Ovary (tissue), 9 donors: ENCODE measurements around the gene GDF10. TPM values are rescaled to one million over a fixed set of nuclear protein-coding genes. Genes with fewer than 3 reads are reported as not detected.

Experiments
- DNase-seq, 5 donors: peaks; one replicate each; pipeline ENCODE4 v3.0.0-alpha.2; 2019 to 2020
- H3K27ac ChIP-seq, 2 donors: fragments of 200-600 bp; one replicate each; pipeline versions ENCODE4 v1.5.1 to v1.8.0; 2019 to 2022
- H3K27me3 ChIP-seq: fragments of 200-600 bp; one replicate; pipeline ENCODE4 v1.8.0; 2022
- H3K36me3 ChIP-seq: fragments of 200-600 bp; sonication (generic); one replicate; pipeline ENCODE4 v1.5.1; 2019
- H3K4me1 ChIP-seq: one replicate; pipeline ENCODE4 v1.8.1; 2013; ENCODE audit warnings: mild to moderate bottlenecking, moderate library complexity; ENCODE audit not compliant: insufficient read depth
- H3K4me3 ChIP-seq: fragments of 200-600 bp; sonication (generic); one replicate; pipeline ENCODE4 v1.5.1; 2017
- H3K9me3 ChIP-seq, 2 donors: fragments of 200-600 bp in 1 of 2; sonication (generic) in 1 of 2; one replicate each; pipeline versions ENCODE4 v1.5.1 to v1.8.1; 2013 to 2019; ENCODE audit warnings: mild to moderate bottlenecking in 1 of 2, moderate library complexity in 1 of 2
- EP300 ChIP-seq: sonication (generic); formaldehyde crosslinking; IDR thresholded peaks from one replicate; pipeline ENCODE4 v1.6.1; 2017; ENCODE audit warnings: antibody characterized with exemption
- POLR2A ChIP-seq: fragments of 450-650 bp; IDR thresholded peaks from one replicate; pipeline ENCODE4 v1.6.1; 2017; ENCODE audit warnings: antibody characterized with exemption, mild to moderate bottlenecking, moderate library complexity
- WGBS, 3 donors: extraction: QIAGEN DNeasy Blood & Tissue Kit in 1 of 3; methylation state at CpG; one replicate each; pipeline versions ENCODE4 v1.1.5 to v1.1.7; 2013 to 2017; 5-methylcytosine and 5-hydroxymethylcytosine counted together
- intact Hi-C, 4 donors: fragments of 100-400 bp; cut with DNase I; formaldehyde crosslinking; loops; one replicate each; pipeline versions ENCODE4 v1.11.0 to v1.15.1; 2022 to 2023
- polyA plus RNA-seq, 2 donors: library from polyadenylated mRNA; stranded (reverse); fragments of 200-250 nt in 1 of 2; fragments of 350-450 nt in 1 of 2; fragmentation: Illumina TruSeq in 1 of 2; extraction: RNeasy Lipid Tissue Mini Kit (QIAGEN cat#74804) in 1 of 2; gene quantifications; one replicate each; pipeline ENCODE4 v1.2.3, GENCODE V29; 2013 to 2014
- total RNA-seq, 7 donors: library from RNA; depleted of rRNA in 2 of 7; stranded (reverse); fragments of >200 nt in 2 of 7; fragmentation: NEBNext Ultra II Directional in 3 of 7; extraction: Animal tissue kit (Norgen Biotek cat#: 25700) in 3 of 7; gene quantifications; one replicate each; pipeline versions ENCODE4 v1.1.0 to v1.2.4, GENCODE V29; 2016 to 2023
- TF ChIP-seq, protein P1 (sequence below), 3 donors: fragments of 450-650 bp in 2 of 3; fragments of 200-600 bp in 1 of 3; IDR thresholded peaks; one replicate each; pipeline versions ENCODE4 v1.5.1 to v1.8.0; 2016 to 2022; ENCODE audit warnings: antibody characterized with exemption in 3 of 3, mild to moderate bottlenecking in 1 of 3
- donor health status: DM: no; HTN: no; CAD: no; lungs with moderate emphysema.
- donor health status: DM: no; HTN: no; CAD: no.
- donor health status: Bipolar disorder and iron deficiency.
- donor health status: DM: yes; HTN: yes; CAD: no.
- donor health status: DM: no; HTN: no; CAD: no.
- donor health status: DM: yes; HTN: yes; CAD: no.

Gene GDF10
- total and polyA plus RNA-seq, 9 donors: 0.12 to 1.2 (median 0.53) TPM; not detected in 3

DNA sequence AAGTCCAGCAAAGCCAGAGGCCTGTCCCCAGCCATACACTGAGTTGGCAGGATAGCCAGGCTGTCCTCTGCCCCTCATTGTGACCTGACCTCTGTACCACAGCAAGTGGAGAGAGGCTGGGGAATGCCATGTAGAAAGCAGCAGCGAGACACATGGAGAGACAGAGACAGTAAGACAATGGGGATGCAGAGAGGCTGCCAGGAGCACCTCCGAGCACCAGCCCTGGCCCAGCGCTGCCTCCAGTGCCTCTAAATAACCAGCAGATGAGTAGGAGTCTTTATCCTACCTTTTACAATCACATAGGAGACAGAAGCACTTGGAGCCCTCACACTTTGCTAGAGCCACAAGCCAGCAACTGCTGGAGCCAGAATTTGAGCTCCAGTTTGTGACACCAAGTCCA, 30.4 kb downstream of the GDF10 start:
- Histone ChIP-seq H3K9me3 (no peaks in the 10 kb centered on the region), H3K36me3 (no peaks in the 10 kb centered on the region), H3K4me3 (no peak overlapping the region), H3K27me3 (no peaks in the 10 kb centered on the region), H3K4me1 (no peaks in the 10 kb centered on the region), H3K27ac (no peak overlapping the region)
- intact Hi-C loops: no loop called here
- no peak for TF ChIP-seq POLR2A
- no peak for TF ChIP-seq EP300
- TF ChIP-seq, protein P1, sequence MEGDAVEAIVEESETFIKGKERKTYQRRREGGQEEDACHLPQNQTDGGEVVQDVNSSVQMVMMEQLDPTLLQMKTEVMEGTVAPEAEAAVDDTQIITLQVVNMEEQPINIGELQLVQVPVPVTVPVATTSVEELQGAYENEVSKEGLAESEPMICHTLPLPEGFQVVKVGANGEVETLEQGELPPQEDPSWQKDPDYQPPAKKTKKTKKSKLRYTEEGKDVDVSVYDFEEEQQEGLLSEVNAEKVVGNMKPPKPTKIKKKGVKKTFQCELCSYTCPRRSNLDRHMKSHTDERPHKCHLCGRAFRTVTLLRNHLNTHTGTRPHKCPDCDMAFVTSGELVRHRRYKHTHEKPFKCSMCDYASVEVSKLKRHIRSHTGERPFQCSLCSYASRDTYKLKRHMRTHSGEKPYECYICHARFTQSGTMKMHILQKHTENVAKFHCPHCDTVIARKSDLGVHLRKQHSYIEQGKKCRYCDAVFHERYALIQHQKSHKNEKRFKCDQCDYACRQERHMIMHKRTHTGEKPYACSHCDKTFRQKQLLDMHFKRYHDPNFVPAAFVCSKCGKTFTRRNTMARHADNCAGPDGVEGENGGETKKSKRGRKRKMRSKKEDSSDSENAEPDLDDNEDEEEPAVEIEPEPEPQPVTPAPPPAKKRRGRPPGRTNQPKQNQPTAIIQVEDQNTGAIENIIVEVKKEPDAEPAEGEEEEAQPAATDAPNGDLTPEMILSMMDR (IDR thresholded peaks at IDR 0.05): no peak
- peak in 1 of 5 donors; percentile 9 for DNase-seq
- WGBS, 3 donors: 86 to 89% (median 89%) methylated on average over 3 of the region's 3 CpGs

DNA sequence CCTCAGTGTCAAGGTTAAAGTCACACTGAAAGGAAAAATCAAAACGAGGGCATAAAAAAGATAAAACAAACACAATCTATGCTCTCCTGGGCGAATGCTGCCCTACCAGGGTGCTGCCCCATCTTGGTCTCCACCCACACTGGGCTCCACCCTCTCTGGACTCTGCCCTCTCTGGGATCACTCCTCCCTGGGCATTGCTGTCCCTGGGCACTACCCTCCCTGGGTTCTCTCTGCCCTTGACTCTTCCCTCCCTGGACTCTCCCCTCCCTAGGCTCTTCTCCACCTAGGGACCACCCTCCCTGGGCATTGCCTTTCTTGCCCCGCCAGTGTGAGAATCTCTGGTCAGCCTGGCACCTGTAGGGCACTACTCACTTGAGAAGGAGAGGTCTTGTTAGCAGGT, 30.8 kb downstream of the GDF10 start:
- no peaks in the 10 kb centered on the region for H3K36me3 ChIP-seq
- H3K9me3 ChIP-seq: no peaks in the 10 kb centered on the region
- intact Hi-C loops: no loop called here
- no peaks in the 10 kb centered on the region for H3K4me1 ChIP-seq
- TF ChIP-seq EP300 (no peak), POLR2A (no peak)
- TF ChIP-seq, protein P1 (IDR thresholded peaks at IDR 0.05): no peak
- DNase-seq: no peak
- H3K27ac ChIP-seq: no peak overlapping the region
- H3K27me3 ChIP-seq: no peaks in the 10 kb centered on the region
- no peak overlapping the region for H3K4me3 ChIP-seq
- WGBS, 3 donors: 59 to 67% (median 61%) methylated on average over 3 of the region's 3 CpGs

GRCh38 chr10:47331491-47331890, 31.5 kb downstream of the GDF10 start:
- intact Hi-C loops: no loop called here
- no peaks in the 10 kb centered on the region for H3K9me3 ChIP-seq
- 92 to 95% (median 93%) methylated on average over 9 of the region's 9 CpGs for WGBS, 3 donors

GRCh38 chr10:47331954-47332353, 32.0 kb downstream of the GDF10 start:
- Histone ChIP-seq H3K4me1 (no peaks in the 10 kb centered on the region), H3K27ac (no peak overlapping the region), H3K27me3 (no peaks in the 10 kb centered on the region), H3K9me3 (no peaks in the 10 kb centered on the region), H3K36me3 (no peaks in the 10 kb centered on the region), H3K4me3 (no peak overlapping the region)
- WGBS, 3 donors: 46 to 63% (median 48%) methylated on average over 7 of the region's 7 CpGs
- intact Hi-C loops: no loop called here
- TF ChIP-seq POLR2A (no peak), EP300 (no peak)
- TF ChIP-seq, protein P1 (IDR thresholded peaks at IDR 0.05): no peak
- no peak for DNase-seq

More at GRCh38 chr10:47331491-47331890, 31.5 kb downstream of the GDF10 start:
- DNase-seq: peak in 1 of 5 donors; percentile 2
- no peak overlapping the region for H3K27ac ChIP-seq
- no peaks in the 10 kb centered on the region for H3K27me3 ChIP-seq
- no peak overlapping the region for H3K4me3 ChIP-seq
- TF ChIP-seq EP300 (no peak), POLR2A (no peak)
- TF ChIP-seq, protein P1 (IDR thresholded peaks at IDR 0.05): no peak
- no peaks in the 10 kb centered on the region for H3K4me1 ChIP-seq
- H3K36me3 ChIP-seq: no peaks in the 10 kb centered on the region
